ENCODE results near the gene HERPUD2. TPM values are rescaled to one million over a fixed set of nuclear protein-coding genes. Genes with fewer than 3 reads are reported as not detected.

HERPUD2 gene
- total and polyA plus RNA-seq, 2 donors (not counting 3 experiments of a cell fraction or from before 2014, with no cell fraction given), result 33.9 to 42.0 TPM

- Histone ChIP-seq H3K27ac (ENCODE audit: insufficient read depth, low read depth, low read length) (no peak overlapping the region), H3K4me3 (replicated peaks in 1 of 3; ENCODE audit: insufficient read depth in 1 of 3, low read depth in 1 of 3, low read length in 3 of 3) (no peak overlapping the region), H3K9ac (replicated peaks; ENCODE audit: extremely low read depth, insufficient read depth, low read length) (no peak overlapping the region), H4K20me1 (replicated peaks; ENCODE audit: control insufficient read depth, extremely low read depth, insufficient read depth, low read length) (no peaks in the 10 kb centered on the region), H3K4me2 (ENCODE audit: insufficient read depth, low read length) (no peak overlapping the region), H3K9me1 (replicated peaks; ENCODE audit: control insufficient read depth, extremely low read depth, insufficient read depth, low read length) (no peaks in the 10 kb centered on the region), H3K36me3 (ENCODE audit: control insufficient read depth in 2 of 2, extremely low read depth in 1 of 2, insufficient read depth in 2 of 2, low read length in 2 of 2) (no peaks in the 10 kb centered on the region), H3K27me3 (ENCODE audit: control insufficient read depth in 2 of 2, insufficient read depth in 2 of 2, low read length in 2 of 2) (peaks cover 7 to 11% of the 10 kb centered on the region in 2 experiments), H3K4me1 (ENCODE audit: control insufficient read depth, extremely low read depth, insufficient read depth, low read length) (no peaks in the 10 kb centered on the region), H3K9me3 (replicated peaks; ENCODE audit: control insufficient read depth, insufficient read depth, low read length) (no peaks in the 10 kb centered on the region), H3K79me2 (ENCODE audit: control insufficient read depth, insufficient read depth, low read length) (no peaks in the 10 kb centered on the region), H2AFZ (ENCODE audit: low read depth, low read length) (no peak overlapping the region)
- TF ChIP-seq FOS (IDR thresholded peaks at IDR 0.05; ENCODE audit: borderline replicate concordance, insufficient read depth, low read length), result no peak
- CTCF ChIA-PET, result interaction anchor here (0.7 kb wide), 1 partner anchor 578 kb away, joined by 3 read pairs; no protein-coding TSS in a partner anchor
- no peak for FAIRE-seq
- POLR2A ChIA-PET, result no interaction called here
- dilution Hi-C loops (cut with MboI; ENCODE audit: extremely low pct_ligation_motif_present, low sequenced_read_pairs), result no loop called here
- intact Hi-C loops (cut with micrococcal nuclease), result no loop called here
- BruUV-seq (replicated peaks), result no TSS peak
- no peak for DNase-seq (ENCODE audit: low read depth, low spot score)
These were observed 36.4 kb upstream of the HERPUD2 start for GRCh38 chr7:35731349-35731748.

GRCh38 chr7:35729061-35729783 is 34.3 kb upstream of the HERPUD2 start:
- POLR2A ChIA-PET, result interaction anchor here (0.6 kb wide), 1 partner anchor 56 kb away, joined by 4 read pairs; no protein-coding TSS in a partner anchor
- DNase-seq (ENCODE audit: low read depth, low spot score), result no peak
- dilution Hi-C loops (cut with MboI; ENCODE audit: extremely low pct_ligation_motif_present, low sequenced_read_pairs) (no loop called here), intact Hi-C loops (cut with micrococcal nuclease) (no loop called here)
- no peaks in the 10 kb centered on the region for H3K36me3 ChIP-seq (ENCODE audit: control insufficient read depth in 2 of 2, extremely low read depth in 1 of 2, insufficient read depth in 2 of 2, low read length in 2 of 2)
- no TSS peak for BruUV-seq (replicated peaks)
- TF ChIP-seq MYC (IDR thresholded peaks at IDR 0.05; ENCODE audit: low read depth, low read length) (no peak), MAX (IDR thresholded peaks at IDR 0.05; ENCODE audit: insufficient read depth, insufficient read length) (no peak), JUN (IDR thresholded peaks at IDR 0.05; ENCODE audit: borderline replicate concordance, insufficient read depth, insufficient read length, low read depth) (no peak), POLR2A (IDR thresholded peaks at IDR 0.05; ENCODE audit: low read depth, low read length) (no peak), POLR2AphosphoS5 (IDR thresholded peaks at IDR 0.05; ENCODE audit: insufficient read depth, low read depth, low read length) (no peak), GATA2 (IDR thresholded peaks at IDR 0.05; ENCODE audit: insufficient read depth, insufficient read length, low read depth, low read length) (no peak)
- FAIRE-seq, result no peak
- no peak overlapping the region for H3K4me3 ChIP-seq (replicated peaks in 1 of 3; ENCODE audit: insufficient read depth in 1 of 3, low read depth in 1 of 3, low read length in 3 of 3)
- H3K4me2 ChIP-seq (ENCODE audit: insufficient read depth, low read length), result no peak overlapping the region
- no peaks in the 10 kb centered on the region for H3K79me2 ChIP-seq (ENCODE audit: control insufficient read depth, insufficient read depth, low read length)
- H3K27ac ChIP-seq (ENCODE audit: insufficient read depth, low read depth, low read length), result no peak overlapping the region
- H3K27me3 ChIP-seq (ENCODE audit: control insufficient read depth in 2 of 2, insufficient read depth in 2 of 2, low read length in 2 of 2), result peaks cover 5 to 8% of the 10 kb centered on the region in 2 experiments
- CTCF ChIA-PET, result interaction anchor here (0.7 to 1.4 kb wide), 2 partner anchors 20 to 188 kb away, joined by 3 read pairs; no protein-coding TSS in a partner anchor
- no peak overlapping the region for H2AFZ ChIP-seq (ENCODE audit: low read depth, low read length)
- no peaks in the 10 kb centered on the region for H3K9me3 ChIP-seq (replicated peaks; ENCODE audit: control insufficient read depth, insufficient read depth, low read length)
- H4K20me1 ChIP-seq (replicated peaks; ENCODE audit: control insufficient read depth, extremely low read depth, insufficient read depth, low read length), result no peaks in the 10 kb centered on the region
- no peaks in the 10 kb centered on the region for H3K9me1 ChIP-seq (replicated peaks; ENCODE audit: control insufficient read depth, extremely low read depth, insufficient read depth, low read length)
- H3K9ac ChIP-seq (replicated peaks; ENCODE audit: extremely low read depth, insufficient read depth, low read length), result no peak overlapping the region
- no peaks in the 10 kb centered on the region for H3K4me1 ChIP-seq (ENCODE audit: control insufficient read depth, extremely low read depth, insufficient read depth, low read length)

Data from endothelial cell of umbilical vein (primary cell).